Activated B cell treated with CpG ODN at 0.5 μM for 24 hours (primary cell): Measurements from ENCODE around the gene CLIC4. TPM values are rescaled to one million over a fixed set of nuclear protein-coding genes. Genes with fewer than 3 reads are reported as not detected.
A peak's percentile ranks its signal among the peaks of the same experiment; 100 is the strongest.

Experiments used
- ATAC-seq: fragments of 200-7000 bp; cut with Tn5 transposase; one replicate; pipeline ENCODE4 v1.10.0; 2021; ENCODE audit warnings: low read depth, mild to moderate bottlenecking, moderate library complexity
- CTCF ChIA-PET: fragments of 350-600 bp; sonication (Branson Sonifier 250); formaldehyde crosslinking; loops from one replicate; lab custom pipeline; 2021; ENCODE audit warnings: antibody characterized with exemption; lab: Charles Lee
- POLR2A ChIA-PET: fragments of 350-600 bp; sonication (Branson Sonifier 250); formaldehyde crosslinking; loops from one replicate; lab custom pipeline; 2021; ENCODE audit warnings: antibody characterized with exemption; lab: Charles Lee
- DNase-seq: peaks from one replicate; pipeline ENCODE4 v3.0.0; 2022
- H3K27ac Mint-ChIP-seq: one replicate; pipeline ENCODE4 v1.8.0; 2020; ENCODE audit warnings: mixed read lengths
- H3K27me3 Mint-ChIP-seq: one replicate; pipeline ENCODE4 v1.8.0; 2021; ENCODE audit warnings: mixed read lengths
- H3K36me3 Mint-ChIP-seq: one replicate; pipeline ENCODE4 v1.8.0; 2021; ENCODE audit warnings: low read depth, mixed read lengths
- H3K4me1 Mint-ChIP-seq: one replicate; pipeline ENCODE4 v1.8.0; 2021; ENCODE audit warnings: mixed read lengths
- H3K4me3 Mint-ChIP-seq: one replicate; pipeline ENCODE4 v1.8.0; 2020; ENCODE audit warnings: mild to moderate bottlenecking, mixed read lengths
- H3K9me3 Mint-ChIP-seq: one replicate; pipeline ENCODE4 v1.8.0; 2020; ENCODE audit warnings: mixed read lengths
- CTCF ChIP-seq: fragments of 200-600 bp; IDR thresholded peaks from one replicate; pipeline ENCODE4 v1.8.0; 2022; ENCODE audit warnings: antibody characterized with exemption, mild to moderate bottlenecking
- intact Hi-C: fragments of 100-400 bp; cut with micrococcal nuclease; formaldehyde crosslinking; loops from one replicate; pipeline ENCODE4 v1.15.1; 2024
- total RNA-seq: library from RNA; stranded (reverse); gene quantifications from 2 replicates; pipeline ENCODE4 v1.2.3, GENCODE V29; 2022

CLIC4 gene
- total RNA-seq, 1 donor from 2014 or later, result 99.8 TPM

GRCh38 chr1:24878775-24879742 is 133.8 kb downstream of the CLIC4 start:
- H3K9me3 Mint-ChIP-seq, result peaks cover 11% of the 10 kb centered on the region
- no peak for DNase-seq
- no peak overlapping the region for H3K27ac Mint-ChIP-seq
- no peaks in the 10 kb centered on the region for H3K36me3 Mint-ChIP-seq
- H3K4me1 Mint-ChIP-seq, result no peaks in the 10 kb centered on the region
- no peak for ATAC-seq
- ChIA-PET CTCF (no interaction called here), POLR2A (no interaction called here)
- intact Hi-C loops, result no loop called here
- no peak overlapping the region for H3K4me3 Mint-ChIP-seq
- peaks cover 16% of the 10 kb centered on the region for H3K27me3 Mint-ChIP-seq
- no peak for TF ChIP-seq CTCF

GRCh38 chr1:24881034-24881433 is 135.8 kb downstream of the CLIC4 start:
- ATAC-seq (no peak), DNase-seq (no peak)
- intact Hi-C loops, result no loop called here
- H3K27me3 Mint-ChIP-seq, result peaks cover 17% of the 10 kb centered on the region
- peaks cover 2% of the 10 kb centered on the region for H3K36me3 Mint-ChIP-seq
- H3K9me3 Mint-ChIP-seq, result peaks cover 17% of the 10 kb centered on the region
- no peak for TF ChIP-seq CTCF
- H3K27ac Mint-ChIP-seq, result no peak overlapping the region
- CTCF ChIA-PET, result no interaction called here
- POLR2A ChIA-PET, result no interaction called here
- H3K4me3 Mint-ChIP-seq, result no peak overlapping the region
- H3K4me1 Mint-ChIP-seq, result no peaks in the 10 kb centered on the region

GRCh38 chr1:24884751-24885150 is 139.5 kb downstream of the CLIC4 start:
- Mint-ChIP-seq H3K27ac (no peak overlapping the region), H3K9me3 (peaks cover 17% of the 10 kb centered on the region), H3K4me3 (no peak overlapping the region), H3K4me1 (no peaks in the 10 kb centered on the region), H3K36me3 (peaks cover 2% of the 10 kb centered on the region), H3K27me3 (peaks cover 13% of the 10 kb centered on the region)
- intact Hi-C loops, result no loop called here
- DNase-seq, result no peak
- ChIA-PET CTCF (no interaction called here), POLR2A (no interaction called here)
- ATAC-seq, result no peak
- TF ChIP-seq CTCF, result no peak

- DNase-seq (peak; percentile 0), ATAC-seq (no peak)
- H3K9me3 Mint-ChIP-seq, result peaks cover 19% of the 10 kb centered on the region
- no peak overlapping the region for H3K27ac Mint-ChIP-seq
- no peak overlapping the region for H3K4me3 Mint-ChIP-seq
- POLR2A ChIA-PET, result no interaction called here
- no peaks in the 10 kb centered on the region for H3K4me1 Mint-ChIP-seq
- TF ChIP-seq CTCF, result no peak
- intact Hi-C loops, result no loop called here
- peaks cover 10% of the 10 kb centered on the region for H3K27me3 Mint-ChIP-seq
- CTCF ChIA-PET, result no interaction called here
- H3K36me3 Mint-ChIP-seq, result peaks cover 2% of the 10 kb centered on the region
Observed at GRCh38 chr1:24886241-24886640, 141.0 kb downstream of the CLIC4 start.

- Mint-ChIP-seq H3K4me3 (no peak overlapping the region), H3K27ac (no peak overlapping the region)
- no peak for TF ChIP-seq CTCF
Observed at GRCh38 chr1:24888061-24888970, 143.1 kb downstream of the CLIC4 start.

More at GRCh38 chr1:24888061-24888970, 143.1 kb downstream of the CLIC4 start:
- Mint-ChIP-seq H3K27me3 (peaks cover 5% of the 10 kb centered on the region), H3K9me3 (peaks cover 19% of the 10 kb centered on the region), H3K4me1 (no peaks in the 10 kb centered on the region), H3K36me3 (peaks cover 10% of the 10 kb centered on the region)
- no peak for ATAC-seq
- ChIA-PET POLR2A (interaction anchor here (0.6 to 0.8 kb wide), 3 partner anchors 13 to 302 kb away, joined by 4 to 9 read pairs (median 8); no protein-coding TSS in a partner anchor), CTCF (no interaction called here)
- intact Hi-C loops, result no loop called here
- DNase-seq, result peak; percentile 8
